HG03097 (cell line): ENCODE results near the gene AGBL1.
"Not testable (repeated sequence)": the region's sequence is repeated elsewhere in the genome, so short reads cannot be mapped to it uniquely, and the experiment has no call there.

Source experiments
- ATAC-seq: cut with Tn5 transposase; IDR thresholded peaks from one replicate; pipeline ENCODE4 v1.9.1; 2021; ENCODE audit not compliant: unreplicated experiment, low FRiP score

AGBL1 gene

DNA sequence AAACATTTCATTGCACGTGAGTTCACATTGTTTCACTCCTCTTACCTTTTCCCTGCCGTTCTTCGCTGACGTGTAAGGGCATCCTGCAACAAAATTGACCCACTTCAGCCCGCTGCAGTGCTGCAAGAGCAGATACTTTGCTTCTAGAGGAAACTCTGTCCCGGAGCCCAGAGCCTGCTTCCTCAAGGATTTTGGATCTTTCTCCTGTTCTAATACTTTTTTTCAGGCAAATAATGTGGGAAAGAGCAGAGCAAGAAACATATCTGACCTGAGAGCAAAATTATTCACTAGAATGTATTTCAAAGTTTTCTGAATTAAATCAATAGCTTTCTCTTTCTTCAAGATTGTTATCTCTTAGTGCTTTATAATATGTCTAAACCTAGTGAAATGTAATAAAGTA, 303.9 kb downstream of the AGBL1 start:
- ATAC-seq: no peak

DNA sequence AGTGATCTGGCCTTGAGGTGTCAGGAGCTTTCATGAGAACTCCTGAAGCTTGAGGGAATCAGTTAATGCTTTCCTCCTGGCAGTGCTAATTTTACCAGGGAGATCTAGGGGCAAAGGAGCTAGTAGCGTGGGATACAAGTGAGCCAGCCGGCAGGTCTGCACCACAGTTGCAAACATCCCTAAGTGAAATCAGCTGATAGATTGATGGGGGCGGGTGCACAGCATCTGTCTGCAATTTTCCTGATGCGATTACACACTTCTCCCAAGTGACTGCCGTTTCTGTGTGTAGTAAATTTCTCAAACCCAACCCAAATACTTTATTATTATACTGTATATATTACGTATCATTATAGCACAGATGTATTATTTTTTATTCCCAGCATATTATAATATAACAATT, 304.5 kb downstream of the AGBL1 start:
- ATAC-seq: no peak

DNA sequence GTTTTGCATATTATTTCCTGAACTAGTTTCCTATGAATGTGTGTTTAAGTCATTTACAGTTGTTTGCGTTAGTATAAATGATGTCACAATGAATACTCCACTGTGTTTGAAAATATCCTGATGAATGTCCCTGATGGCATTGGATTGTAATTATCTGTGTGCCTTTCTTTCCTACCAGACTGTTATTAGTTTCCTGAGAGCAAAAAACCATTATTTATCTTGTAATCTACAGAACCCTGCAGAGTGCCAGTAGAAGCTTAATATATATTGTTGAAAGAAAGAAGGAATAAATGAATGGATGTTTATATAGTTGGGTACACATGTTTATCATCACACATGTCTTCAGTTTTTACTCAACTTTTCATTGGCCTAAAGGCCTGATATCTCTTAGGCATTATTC, 312.6 kb downstream of the AGBL1 start:
- no peak for ATAC-seq

GRCh38 chr15:86392874-86393273, 313.2 kb downstream of the AGBL1 start:
- ATAC-seq: no peak

DNA sequence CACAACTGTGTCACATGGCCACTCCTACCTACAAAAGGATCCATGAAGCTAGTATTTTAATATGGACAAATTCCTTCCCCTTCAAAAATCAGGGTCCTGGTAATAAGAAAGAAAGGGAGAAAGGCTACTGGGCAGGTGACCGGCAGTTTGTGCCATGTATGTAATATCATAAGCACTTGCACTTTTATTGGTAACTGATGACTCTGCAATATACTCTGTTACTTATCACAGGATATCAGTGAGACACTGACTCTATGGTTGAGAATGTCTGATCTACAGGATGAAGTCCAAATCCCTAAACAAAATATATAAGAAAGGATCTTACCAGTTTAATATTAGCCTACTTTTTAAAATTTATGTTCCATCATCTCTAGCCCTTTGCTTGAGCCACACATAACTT, 315.2 kb downstream of the AGBL1 start:
- no peak for ATAC-seq

- no peak for ATAC-seq
Observed at GRCh38 chr15:86399041-86399954, 319.6 kb downstream of the AGBL1 start.

GRCh38 chr15:86403221-86403620, 323.6 kb downstream of the AGBL1 start:
- ATAC-seq: no peak

GRCh38 chr15:86403914-86404583, 324.4 kb downstream of the AGBL1 start:
- ATAC-seq: no peak

GRCh38 chr15:86408261-86408660, 328.6 kb downstream of the AGBL1 start:
- no peak for ATAC-seq

DNA sequence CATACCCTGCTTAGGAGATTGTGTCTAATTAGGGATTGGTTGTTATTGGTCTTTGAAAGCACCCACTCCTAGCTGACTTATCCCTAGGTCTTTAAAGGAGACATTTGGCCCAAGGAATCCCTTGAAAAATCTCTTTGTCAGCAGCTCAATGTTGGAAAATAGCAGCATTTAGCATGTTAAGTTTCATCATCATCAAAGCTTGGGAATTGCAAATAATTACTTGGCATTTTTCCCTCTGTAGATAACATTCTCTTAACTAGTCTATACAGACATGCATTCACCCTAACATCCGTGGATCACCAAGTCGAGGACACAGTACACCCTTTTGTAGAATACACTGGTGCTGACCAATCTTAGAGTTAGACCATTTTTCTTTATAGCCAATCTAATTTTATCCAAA, 332.2 kb downstream of the AGBL1 start:
- no peak for ATAC-seq

DNA sequence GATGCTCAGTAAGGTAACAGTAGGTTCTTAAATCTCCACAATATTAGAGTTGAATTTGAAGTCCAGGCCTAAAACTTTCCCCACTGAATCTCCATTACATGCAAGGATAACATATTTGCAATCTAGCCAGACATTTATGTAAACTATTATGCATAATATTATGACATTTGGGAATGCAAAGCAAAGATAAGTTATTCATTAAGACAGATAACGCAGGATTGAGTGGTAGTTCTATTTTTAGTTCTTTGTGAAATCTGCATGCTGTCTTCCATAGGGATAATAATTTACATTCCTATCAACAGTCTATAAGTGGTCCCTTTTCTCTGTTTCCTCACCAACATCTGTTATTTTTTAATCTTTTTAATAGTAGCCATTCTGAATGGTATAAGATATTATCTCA, 333.5 kb downstream of the AGBL1 start:
- ATAC-seq: no peak

DNA sequence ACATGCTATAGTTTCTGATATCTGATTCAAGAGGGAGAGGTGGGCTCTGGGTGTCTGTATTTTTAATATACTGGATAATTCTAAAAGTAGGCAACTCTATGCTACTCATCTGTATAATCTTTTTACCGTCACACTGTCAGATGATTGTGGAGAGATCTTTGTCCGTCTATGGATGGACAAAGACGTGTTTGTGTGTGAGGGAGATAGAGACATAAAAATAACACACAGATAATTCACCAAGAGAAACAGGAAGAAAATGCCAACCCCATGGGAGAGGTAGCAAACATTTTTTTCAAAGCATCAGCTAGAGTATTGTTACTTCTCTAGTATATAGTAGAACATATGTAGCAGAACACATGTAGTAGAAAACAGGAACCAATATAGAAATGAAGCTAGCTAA, 346.1 kb downstream of the AGBL1 start:
- ATAC-seq: no peak

DNA sequence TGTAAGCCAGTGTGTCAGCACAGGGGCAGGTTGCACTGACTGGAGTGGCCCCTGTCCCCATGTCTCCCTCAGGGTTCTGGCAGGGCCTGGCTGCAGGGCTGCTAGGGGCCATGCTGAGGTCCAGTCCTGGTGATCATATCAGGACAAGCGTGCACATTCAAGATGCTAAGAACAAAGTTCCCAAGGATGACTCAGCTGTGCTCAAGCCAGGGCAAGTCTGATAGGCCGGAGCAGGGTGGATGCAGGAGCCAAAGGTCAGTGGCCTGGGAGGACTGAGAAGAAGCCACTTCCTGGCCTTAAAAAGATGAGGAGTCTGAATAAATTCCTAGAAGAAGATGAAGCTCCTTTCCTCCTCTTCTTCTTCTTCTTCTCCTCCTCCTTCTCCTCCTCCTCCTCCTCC, 353.2 kb downstream of the AGBL1 start:
- no peak for ATAC-seq

DNA sequence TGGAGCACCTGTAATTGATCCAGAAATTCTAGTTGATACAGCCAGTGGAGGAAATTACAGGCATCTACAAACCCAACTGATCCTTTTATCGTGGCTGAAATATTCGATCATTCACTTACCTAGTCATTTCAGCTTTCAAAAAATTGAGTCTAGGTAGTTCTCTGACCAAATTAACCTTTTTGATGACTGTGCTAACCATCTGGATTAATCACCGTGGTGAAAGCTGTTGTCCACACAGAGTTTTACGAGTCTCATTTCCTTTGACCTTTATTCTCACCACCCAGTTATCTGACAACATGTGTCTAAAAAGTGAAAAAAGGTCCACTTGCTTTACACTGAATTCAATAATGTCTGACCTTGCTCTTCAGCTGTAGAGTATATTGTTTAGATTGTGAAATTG, 354.3 kb downstream of the AGBL1 start:
- no peak for ATAC-seq

DNA sequence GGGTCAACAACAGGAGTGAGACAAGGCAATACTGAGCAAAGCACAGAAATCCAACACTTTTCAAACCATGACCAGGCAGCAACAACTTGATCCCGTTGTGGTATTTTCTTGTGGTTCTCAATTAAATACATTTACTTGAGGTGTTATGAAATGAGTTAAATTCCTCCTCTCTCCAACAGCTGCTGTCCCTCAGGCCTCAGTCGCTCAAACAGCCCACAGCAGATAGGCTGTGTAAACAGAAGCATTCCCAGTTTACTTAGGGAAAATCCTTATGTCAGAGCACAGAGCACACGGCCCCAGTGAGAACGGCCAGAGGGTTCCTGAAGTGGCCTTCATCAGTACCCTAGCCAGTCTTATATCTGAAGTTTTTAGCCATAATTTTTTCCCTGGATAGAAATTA, 359.9 kb downstream of the AGBL1 start:
- ATAC-seq: no peak

DNA sequence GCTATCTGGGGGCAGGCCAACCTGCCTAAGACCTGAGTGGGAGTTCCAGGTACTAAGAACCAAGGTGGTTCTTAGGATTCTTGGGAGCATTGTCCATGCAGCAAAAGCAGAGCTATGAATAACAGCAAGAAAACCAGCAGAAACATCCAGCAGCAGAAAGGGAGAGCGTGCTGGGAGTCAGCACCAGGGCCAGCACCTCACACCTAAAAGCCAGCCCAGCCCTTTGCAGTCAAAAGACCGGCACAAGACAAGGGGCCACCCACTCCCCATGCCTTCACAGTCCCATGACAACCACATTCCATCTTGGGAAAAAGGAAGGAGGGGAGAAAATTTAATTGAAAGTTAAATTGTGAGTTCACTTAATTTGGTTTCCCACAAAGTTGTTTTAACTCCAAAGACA, 364.9 kb downstream of the AGBL1 start:
- ATAC-seq: no peak

DNA sequence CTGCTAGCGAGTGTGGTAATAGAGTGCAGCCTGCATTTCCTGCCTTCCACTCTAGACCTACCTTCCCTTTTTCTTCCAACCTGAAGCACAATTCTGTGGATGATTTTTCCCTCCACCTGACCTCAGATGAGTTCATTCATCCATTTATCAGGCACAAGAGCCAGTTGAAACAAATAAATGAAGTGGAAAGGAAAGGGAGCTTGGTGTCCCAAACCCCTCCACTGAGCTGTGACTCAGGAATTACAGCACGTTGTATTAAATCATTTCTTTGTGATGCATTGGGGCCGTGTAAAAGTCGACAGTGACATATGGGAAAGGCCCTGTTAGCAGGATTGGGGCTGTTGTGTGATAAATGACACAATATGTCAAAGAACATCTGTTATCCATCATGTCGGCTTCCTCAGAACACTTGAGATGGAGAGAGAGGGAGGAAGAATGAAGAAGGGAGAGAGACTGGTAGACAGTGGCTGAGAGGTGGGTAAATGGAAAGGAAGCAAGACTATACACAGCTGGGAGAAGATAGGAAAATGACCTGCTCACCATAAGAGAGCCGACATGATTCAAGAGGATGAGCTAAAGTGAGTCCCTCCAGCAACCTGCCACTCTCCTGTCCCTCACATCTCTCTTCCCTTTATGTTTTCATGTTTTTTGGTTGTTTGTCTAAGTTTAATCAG, 366.0 kb downstream of the AGBL1 start:
- no peak for ATAC-seq

DNA sequence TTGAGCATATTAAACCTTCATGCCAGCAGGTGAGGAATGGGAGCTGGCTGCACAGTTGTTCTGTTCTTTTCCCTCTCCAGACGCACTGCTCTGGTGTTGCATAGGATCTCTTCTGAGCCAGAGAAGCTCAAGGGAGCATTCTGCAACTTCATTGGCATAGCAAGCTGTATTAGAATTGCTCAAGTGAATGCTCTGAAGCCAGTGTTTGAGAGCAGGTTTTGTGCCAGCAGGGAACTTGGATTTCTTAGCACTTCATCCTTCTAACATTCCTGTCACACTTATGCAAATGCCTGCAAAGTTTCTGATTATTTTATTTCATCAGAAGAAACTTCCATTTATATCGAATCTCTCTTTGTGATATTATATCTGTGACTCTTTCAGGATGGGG, 366.6 kb downstream of the AGBL1 start:
- ATAC-seq: no peak

DNA sequence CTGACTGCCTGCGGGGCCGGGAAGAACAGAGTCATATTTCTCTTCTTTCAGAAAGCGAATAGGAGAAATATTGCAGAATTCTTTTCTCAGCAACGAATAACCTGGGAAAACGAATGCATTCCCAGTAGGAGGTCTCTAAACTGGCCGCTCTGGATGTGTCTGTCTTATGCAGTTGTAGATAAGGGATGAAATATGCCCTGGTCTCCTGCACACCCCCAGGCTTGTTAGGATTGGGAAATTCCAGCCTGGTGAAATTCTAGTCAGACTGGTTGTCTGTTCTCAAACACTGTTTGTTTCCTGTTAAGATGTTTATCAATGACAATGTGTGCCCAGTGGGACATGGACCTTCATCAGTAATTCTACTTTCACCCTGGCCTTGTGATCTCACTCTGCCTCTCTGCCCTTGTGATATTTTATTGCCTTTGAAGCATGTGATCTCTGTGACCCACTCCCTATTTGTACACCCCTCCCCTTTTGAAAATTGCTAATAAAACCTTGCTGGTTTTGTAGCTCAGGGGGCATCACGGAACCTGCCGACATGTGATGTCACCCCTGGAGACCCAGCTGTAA, 385.9 kb downstream of the AGBL1 start:
- not testable (repeated sequence) for ATAC-seq

DNA sequence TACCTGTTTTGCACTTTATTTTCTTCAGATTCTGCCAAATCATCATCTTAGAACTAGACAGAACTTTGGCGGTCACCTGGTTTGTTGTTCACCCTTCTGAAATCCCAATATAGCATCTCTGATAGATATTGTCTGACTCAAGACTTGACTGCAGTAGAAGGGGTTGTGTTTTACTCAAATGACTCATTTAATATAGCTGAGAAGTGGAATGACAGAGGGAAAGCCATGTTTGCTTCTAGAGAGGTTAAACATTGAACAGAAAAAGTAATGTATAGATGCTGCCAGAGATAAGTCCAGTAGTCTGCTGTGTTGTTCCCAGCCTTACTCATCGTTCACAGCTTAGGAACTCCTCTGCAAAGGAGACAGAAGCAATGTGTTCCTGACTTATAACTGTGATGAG, 402.0 kb downstream of the AGBL1 start:
- no peak for ATAC-seq

- ATAC-seq: no peak
Observed at GRCh38 chr15:86483936-86484335, 404.3 kb downstream of the AGBL1 start.
